Measurements from ENCODE around the gene ZNF316.
"Not testable (repeated sequence)": the region's sequence is repeated elsewhere in the genome, so short reads cannot be mapped to it uniquely, and the experiment has no call there.

The ZNF316 gene

DNA sequence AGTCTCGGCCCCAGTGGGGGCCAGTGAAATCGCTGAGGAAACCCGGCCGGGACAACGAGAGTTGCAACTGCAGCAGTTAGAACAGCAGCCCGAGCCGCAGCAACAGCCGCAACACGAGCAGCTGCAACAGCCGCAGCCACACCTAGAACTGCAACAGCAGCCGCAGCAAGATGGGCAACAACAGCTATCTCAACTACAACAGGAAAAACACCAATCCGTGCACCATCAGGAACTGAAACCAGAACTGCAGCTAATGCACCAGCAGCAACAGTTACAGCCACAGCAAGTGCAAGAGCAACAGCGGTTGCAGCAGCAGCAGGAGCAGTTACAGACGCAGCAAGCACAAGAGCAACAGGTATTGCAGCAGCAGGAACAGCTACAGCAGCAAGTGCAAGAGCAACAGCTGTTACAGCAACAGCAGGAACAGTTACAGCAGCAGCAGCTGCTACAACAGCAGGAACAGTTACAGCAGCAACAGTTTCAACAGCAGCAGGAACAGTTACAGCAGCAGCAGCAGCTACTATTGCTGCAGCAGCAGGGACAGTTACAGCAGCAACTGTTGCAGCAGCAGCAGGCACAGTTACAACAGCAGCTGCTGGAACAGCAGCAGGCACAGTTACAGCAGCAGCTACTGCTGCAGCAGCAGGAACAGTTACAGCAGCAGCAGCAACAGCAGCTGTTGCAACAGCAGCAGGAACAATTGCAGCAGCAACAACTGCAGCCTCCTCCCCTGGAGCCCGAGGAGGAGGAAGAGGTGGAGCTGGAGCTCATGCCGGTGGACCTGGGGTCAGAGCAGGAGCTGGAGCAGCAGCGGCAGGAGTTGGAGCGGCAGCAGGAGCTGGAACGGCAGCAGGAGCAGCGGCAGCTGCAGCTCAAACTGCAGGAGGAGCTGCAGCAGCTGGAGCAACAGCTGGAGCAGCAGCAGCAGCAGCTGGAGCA is 15.7 kb upstream of the ZNF316 start:
- no peak for DNase-seq

DNA sequence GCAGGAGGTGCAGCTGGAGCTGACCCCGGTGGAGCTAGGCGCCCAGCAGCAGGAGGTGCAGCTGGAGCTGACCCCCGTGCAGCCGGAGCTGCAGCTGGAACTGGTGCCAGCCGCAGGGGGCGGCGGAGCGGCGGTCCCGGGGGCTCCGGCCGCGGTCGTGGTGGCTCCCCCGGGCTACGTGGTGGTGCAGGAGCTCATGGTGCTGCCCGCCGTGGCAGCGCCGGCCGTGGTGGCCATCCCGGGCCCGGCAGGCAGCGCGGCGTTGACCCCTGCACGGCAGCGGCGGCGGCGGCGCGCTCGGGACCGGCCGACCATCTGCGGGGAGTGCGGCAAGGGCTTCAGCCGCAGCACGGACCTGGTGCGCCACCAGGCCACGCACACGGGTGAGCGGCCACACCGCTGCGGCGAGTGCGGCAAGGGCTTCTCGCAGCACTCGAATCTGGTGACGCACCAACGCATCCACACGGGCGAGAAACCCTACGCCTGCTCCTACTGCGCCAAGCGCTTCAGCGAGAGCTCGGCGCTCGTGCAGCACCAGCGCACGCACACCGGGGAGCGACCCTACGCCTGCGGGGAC is 14.9 kb upstream of the ZNF316 start:
- no peak for DNase-seq

DNA sequence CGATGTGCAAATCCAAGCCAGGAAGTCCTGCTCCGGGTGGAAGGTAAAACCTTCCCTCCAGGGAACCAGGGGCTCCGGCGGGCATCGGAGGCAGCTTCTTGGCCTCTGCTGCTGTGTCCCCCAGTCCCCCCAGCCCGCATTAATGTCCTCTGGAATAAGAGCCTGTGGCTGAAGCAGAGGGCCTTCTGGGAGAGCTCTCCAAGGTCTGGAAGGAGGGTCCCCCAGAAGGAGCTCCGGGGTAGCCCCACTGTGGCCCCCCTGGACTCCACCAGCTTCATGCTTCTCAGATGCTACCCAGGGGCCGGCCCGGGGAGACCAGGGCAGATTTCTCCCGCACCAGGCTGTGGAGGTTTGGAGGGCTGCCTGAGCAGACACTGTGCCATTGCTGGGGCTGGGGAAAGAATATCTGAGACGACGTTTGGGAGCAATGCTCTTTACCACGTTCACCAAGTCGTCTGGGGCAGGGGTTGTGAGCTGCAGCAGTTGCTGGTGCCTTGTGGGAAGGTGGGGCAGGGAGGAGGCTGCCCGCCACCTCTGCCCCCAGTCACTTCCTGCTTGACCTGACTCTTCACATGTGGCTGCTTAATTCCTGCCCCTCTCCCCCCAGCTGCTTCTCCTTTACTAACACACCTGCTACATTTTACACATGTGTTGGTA is 13.4 kb upstream of the ZNF316 start:
- no peak for DNase-seq

DNA sequence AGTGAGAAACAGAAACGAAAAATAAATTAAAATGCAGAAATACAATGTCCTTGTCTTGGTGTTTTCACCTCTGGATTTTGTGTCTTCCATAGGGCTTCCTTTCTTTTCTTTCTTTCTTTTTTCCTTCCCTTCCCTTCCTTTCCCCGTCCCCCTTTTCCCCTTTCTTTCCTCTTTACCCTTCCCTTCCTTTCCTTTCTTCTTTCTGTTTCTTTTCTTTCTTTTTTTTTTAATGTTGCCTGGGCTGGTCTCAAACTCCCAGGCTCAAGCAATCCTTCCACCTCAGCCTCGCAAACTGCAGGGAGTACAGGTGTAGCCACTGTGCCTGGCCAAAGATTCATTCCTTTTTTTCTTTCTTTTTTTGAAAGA is 12.9 kb upstream of the ZNF316 start:
- DNase-seq: no peak

DNA sequence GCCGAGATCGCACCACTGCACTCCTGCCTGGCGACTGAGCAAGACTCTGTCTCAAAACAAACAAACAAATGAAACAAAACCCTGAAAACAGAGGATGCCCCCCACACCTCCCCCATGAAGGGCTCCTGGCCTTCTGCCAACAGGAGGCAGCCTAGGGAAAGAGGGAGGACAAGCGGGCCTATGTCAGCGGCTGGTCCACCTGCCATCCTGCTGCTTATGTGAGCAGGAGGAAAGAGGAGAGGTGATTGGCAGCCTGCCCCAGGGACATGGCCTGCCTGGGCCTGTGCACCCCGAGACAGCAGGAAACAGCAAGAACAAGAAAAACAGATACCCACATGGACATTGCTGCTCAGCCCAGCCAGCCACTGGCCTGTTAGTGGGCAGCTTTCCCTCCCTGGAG is 9.1 kb upstream of the ZNF316 start:
- no peak for DNase-seq

DNA sequence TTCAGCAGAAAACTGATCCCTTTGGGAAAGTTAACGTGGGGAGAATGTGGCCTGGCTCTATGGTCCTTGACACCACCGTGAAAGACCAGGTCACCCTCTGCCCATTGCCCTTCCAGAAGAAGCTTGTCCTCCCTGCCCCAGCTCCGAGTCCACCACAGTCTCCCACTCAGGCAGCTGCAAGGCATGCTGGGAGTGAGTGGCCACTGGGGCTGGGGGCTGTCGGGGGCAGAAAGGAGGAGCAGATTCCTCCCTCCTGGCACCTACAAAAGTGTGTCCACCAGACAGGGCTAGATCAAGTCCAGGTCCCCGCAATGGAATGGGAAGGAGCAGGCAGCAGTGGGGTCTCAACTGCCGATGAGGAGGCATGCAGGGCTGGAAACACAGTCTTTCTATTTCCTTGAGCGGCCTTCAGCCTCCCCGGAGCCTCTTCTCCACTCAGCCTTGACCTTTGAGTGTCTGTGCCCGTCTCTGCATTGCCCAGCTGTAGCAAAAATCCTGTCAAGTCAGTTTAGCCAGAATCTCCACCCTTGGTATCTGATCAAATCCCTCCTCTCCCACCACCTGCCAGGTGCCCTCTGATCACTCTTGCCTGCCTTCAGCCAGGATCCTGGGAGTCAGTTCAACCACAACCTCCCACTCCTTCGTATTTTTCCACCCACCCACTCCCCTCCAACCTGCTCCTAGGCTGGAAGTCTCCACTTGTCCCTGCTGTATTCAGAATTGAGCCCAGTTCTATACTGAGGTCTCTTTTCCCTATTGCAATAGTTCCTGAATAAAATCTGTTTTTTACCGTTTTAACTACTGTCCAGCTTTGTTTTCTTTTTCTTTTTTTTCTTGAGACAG is 6.9 kb upstream of the ZNF316 start:
- DNase-seq: no peak

DNA sequence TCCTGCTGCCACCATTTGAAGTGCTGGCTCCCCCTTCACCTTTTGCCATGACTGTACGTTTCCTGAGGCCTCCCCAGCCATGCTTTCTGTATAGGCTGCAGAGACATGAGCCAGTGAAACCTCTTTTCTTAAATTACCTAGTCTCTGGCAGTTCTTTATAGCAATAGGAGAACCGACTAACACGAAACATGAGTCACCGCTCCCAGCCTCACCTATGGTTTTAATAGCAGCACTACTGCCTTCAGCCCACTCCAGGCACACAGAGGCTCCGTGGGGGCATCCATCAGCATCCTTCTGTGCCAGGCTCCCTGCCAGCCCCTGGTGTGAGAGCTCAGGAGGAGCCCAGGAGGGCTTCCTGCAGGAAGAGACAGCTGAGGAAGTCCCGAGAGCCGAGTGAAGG is 5.5 kb upstream of the ZNF316 start:
- no peak for DNase-seq

DNA sequence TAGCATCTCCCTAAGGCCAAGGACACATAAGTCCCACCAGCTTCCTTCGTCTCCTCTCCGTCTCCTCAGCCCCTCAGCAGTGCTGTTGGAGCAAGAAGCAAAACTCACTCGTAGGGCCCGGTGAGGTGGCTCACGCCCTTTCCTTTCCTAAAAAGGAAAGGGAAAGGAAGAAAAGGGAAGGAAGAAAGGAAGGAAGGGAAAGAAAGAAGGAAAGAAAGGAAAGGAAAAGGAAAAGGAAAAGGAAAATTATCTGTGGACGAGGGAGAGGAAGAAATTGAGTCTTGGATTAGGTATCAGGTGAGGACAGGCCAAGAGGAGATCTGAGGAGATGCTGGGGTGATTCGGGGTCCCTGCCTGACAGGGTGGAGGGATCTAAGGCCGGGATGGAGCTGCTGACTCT is 3.1 kb upstream of the ZNF316 start:
- no peak for DNase-seq

DNA sequence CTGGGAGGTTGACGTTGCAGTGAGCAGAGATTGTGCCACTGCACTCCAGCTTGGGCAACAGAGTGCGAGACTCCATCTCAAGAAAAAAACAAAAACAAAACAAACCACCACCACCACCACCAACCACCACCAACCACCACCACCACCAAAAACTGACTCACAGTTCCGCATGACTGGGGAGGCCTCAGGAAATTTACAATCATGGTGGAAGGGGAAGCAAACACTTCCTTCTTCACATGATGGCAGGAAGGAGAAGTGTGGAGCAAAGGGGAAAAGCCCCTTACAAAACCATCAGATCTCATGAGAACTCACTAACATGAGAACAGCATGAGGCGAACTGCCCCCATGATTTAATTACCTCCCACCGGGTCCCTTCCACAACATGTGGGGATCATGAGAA is 2.1 kb upstream of the ZNF316 start:
- DNase-seq: not testable (repeated sequence)

DNA sequence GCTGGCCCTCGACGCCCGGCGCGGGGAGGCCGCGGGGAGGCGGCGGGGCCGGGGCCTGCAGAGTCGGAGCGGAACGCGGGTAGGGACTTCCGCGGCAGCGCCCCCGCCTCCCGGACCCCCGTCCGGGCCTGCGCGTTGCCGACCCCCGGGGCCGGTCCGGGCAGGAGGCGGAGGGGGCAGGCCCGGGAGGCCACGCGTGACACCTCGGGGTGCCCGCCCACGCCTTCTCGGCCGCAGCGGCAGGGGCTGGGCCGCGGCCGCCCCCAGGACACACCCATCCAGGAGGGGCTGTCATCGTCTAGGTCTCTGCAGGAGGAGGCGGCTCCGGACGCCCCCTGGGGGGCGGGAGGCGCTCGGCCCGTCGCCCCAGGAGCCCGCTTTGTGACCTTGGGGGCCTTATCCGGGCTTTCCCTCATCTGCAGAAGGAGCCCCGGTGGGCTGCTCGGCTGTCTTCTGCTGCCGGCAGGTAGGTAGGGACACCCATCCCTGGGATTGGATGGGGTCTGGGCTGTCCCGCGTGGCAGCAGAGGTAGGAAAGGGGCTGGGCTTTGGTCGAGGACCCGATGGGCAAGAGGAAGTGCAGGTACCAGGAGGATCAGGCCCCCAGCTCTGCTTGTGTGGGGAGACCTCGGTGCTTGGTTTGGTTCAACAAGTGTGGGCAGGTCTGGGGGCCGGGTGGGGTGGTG is 569 bp downstream of the ZNF316 start:
- no peak for DNase-seq

DNA sequence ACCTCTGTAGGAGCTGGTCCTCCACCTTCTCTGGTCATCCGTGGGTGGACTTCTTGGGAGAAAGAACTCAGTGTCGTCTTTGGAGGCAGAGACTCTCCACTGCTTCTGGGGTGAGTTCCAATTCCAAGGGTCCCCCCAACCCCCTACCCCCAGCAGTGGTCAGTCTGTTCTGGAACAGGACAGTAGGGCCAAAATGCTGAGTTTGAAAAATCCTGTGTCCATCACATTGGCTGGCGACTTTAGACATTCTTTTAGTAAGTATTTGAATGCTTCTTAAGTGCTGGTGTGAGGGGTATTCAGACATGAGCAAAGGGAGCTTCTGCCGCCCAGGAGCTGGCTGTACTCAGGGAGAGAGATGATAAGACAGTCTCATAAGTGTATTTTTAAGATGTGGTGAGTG is 1.9 kb downstream of the ZNF316 start:
- DNase-seq: no peak

DNA sequence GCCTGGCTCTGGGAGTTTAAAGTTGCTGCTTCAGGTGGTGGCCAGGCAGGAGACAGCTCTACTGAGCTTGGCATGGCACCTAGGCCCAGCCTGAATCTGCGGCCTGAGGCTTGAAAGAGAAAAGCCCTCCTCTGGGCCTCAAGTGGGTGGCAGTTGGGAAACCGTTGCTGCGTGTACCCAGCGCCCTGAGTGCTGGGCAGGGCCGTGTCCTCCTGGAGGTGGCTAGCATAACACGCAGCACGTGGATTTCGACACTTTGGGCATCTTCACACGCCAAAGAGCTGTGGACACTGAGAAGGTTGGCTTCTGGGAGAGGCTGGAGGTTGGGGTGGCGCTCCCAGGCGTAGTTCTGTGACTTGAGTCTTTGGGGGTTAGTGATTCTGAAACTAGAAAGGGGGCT is 2.5 kb downstream of the ZNF316 start:
- no peak for DNase-seq

DNA sequence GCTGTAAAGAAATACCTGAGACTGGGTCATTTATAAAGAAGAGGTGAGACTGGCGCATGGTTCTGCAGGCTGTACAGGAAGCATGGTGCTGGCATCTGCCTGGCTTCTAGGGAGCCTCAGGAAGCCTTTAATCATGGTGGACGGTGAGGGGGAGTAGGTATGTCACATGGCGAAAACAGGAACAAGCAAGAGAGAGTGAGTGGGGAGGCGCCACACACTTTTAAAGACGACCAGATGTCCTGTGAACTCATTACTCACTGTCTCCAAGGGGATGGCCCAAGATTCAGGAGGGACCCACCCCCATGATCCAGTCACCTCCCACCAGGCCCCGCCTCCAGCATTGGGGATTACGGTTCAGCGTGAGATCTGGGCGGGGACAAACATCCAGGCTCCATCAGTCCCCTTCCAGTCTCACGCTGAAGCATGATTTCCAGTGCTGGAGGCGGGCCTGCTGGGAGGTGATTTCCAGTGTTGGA is 3.2 kb downstream of the ZNF316 start:
- peak; percentile 42 for DNase-seq

DNA sequence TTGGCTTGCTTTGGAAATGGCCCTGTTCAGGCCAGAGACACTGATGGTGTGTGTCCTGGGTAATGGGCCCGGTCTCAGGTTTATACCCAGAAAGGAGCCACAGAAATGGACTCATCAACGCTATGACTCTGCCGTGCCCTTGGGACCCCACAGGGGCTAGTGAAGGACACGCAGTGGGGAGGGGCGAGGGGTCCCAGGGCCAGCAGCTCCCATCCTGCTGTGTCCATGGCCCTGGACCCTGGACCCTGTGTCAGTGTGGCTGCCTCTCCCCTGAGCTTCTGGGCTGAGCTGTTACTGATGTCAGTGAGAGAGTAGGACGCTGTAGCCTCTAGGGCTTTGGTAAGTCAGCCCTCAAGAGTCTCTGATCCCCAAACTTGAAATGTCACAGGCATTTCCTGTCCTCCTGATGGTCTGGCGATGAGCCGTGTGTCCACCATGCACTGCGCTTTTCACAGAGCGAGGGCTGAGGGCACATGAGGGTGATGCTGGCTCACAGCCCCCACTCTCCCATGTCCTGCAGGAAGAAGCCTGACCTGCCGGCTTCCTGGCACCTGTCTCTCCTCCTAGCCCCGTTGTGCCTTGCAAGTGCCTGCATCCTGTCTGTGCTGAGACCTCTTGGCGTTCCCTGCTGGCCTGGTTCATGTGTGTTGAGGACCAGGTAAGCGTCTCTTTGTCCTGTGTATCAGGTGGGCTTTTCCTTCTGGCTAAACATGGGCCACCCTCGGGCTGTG is 4.4 kb downstream of the ZNF316 start:
- DNase-seq: no peak

DNA sequence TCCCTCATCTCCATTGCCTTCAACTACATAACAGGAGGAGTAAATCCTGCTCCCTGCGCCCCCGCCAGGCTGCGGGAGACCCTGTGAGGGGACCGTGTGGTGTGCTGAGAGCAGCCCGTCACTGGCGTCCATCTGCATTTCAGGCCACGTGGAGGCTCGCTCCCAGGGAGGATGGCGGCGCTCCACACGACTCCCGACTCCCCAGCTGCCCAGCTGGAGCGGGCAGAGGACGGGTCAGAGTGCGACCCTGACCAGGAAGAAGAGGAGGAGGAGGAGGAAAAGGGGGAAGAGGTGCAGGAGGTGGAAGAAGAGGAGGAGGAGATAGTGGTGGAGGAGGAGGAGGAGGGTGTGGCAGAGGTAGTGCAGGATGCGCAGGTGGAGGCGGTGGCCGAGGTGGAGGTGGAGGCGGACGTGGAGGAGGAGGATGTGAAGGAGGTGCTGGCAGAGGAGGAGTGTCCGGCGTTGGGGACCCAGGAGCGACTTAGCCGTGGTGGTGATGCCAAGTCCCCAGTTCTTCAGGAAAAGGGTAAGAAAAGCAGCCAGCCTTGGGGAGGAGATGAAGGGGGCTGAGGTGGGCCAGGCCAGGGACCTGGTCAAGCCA is 5.2 kb downstream of the ZNF316 start:
- no peak for DNase-seq

DNA sequence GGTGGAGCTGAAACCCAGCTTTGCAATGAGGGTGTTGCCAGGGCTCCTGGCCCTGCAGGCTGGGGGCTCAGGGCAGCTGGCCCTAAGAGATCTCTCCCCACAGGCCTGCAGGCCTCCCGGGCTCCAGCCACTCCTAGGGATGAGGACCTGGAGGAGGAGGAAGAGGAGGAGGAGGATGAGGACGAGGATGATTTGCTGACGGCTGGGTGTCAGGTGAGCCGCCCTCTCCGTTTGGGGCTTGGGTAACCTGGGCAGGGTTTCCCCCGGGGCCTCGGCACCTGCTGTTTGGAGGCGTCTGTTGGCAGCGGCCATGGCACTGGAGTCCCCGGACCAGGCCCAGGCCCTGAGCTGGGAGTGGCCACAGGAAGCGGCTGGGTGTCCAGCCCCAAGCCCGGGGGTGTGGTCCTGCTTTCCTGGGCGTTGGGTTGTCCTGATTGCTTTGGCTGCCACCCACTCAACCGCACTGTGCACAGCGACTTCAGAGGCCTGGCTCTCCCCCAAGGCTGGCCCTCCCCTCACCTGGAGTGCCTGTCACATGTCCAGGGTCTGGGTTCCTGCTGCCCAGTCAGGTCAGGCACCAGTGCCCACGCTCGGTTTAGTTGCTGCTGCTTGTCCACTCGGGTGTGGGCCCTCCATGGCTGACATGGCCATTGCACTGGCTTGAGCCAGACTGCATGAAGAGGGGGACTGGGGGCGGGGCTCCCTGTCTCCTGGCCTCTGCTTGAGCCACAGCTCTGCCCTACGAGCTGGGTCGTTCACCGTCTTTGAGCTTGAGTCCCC is 5.9 kb downstream of the ZNF316 start:
- no peak for DNase-seq

DNA sequence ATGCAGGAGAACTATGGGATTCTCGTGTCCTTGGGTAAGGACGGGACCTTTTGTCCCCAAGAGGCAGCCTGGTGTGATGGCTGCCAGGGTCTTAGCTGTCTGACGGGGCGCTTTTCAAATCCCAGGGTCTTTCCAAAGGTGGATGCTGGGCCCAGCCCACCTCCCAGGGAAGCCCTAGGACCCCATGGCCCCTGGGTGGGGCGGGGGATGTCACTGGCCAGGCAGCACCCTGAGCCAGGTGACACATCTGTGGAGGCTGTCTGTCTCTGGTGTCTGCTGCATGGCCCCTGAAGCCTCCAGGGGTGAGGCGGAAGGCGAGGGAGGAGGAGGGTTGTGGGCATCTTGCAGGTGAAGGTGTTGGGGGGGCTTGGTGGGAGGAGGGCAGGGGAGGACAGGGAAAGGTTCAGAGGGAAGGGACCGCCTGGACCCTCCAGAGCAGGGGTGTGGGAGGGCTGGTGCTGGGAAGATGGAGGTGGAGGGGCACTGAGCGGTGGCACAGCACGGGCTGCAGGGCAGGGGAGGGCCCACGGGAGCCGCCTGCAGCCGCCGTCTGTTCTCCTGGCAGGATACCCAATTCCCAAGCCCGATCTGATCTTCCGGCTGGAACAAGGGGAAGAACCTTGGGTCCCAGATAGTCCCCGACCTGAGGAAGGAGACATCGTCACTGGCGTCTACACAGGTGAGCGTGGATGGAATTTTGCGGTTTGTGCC is 7.0 kb downstream of the ZNF316 start:
- DNase-seq: no peak

DNA sequence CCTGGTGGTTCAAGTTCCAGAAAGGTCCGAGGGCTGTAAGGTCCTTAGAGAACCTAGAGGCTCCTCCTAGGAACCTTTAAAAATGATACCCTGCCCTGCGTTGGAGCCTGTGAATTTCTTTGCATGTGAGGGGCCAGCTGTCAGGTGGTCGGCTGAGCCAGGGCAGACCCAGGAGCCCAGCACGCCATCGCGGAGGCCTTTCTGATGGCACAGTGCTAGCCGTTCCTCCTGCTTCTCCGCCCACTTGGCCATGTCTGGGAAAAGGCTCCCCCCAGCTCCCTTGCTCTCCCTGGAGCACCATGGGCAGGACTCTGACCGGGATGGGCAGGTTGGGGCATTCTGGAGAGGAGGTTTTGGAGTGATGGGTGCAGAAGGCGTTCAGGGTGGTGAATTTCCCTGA is 7.6 kb downstream of the ZNF316 start:
- no peak for DNase-seq

DNA sequence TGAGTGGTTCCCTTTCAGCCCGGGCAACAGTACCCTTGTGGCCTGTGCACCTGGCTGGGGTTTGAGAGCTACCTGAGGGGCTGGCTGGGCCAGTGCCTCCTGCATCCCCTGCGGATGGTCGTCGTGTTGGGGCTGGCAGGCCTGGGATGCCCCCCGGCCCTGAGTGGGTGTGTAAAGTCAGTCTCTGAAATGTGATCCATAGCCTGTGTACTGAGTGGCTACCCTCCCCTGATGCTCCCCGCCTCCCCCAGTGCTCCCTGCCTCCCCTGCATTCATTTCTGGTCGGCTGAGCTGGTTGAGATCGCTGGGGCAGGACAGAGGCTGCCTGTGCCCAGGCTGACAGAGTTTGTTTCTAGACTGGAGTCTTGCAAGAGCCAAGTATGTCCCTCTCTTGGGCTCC is 9.3 kb downstream of the ZNF316 start:
- DNase-seq: no peak

DNA sequence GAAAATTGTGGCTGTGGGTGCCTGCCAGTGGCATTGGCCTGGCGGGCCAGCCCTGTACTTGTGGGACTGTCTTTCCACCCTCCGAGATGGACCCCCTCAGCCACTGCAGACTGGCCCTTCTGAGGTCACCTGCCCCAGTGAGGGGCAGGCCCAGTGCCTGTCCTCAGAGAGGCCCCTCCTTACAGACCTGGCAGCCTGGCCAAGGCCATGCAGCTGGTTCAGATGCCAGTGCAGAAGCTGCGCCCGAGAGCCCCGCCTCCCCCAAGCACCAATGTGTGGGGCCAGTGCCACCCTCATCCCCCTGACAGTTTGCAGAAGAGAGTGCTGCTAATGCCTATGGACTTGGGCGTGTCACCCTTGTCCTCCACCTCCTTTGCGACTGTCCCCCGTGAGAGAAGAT is 10.0 kb downstream of the ZNF316 start:
- no peak for DNase-seq
